SK-N-SH treated with all-trans-retinoic acid at 6 μM for 48 hours (cell line): Measurements from ENCODE around the gene PKNOX2.

Source experiments
- ATAC-seq: fragments of 200-7000 bp; cut with Tn5 transposase; 3 replicates; pipeline ENCODE4 v1.9.1; 2020; ENCODE audit warnings: mild to moderate bottlenecking, moderate library complexity
- ARNTL ChIP-seq: fragments of 450-650 bp; formaldehyde crosslinking; IDR thresholded peaks from 2 replicates; pipeline ENCODE4 v1.5.0; 2020; ENCODE audit warnings: low read depth, mild to moderate bottlenecking, moderate library complexity, borderline replicate concordance
- BACH2 ChIP-seq: fragments of 250-450 bp; sonication (Bioruptor Pico); IDR thresholded peaks from 2 replicates; pipeline ENCODE4 v1.9.0; 2021; ENCODE audit warnings: mild to moderate bottlenecking, borderline replicate concordance
- CSRNP3 ChIP-seq: fragments of 250-450 bp; sonication (Bioruptor Pico); IDR thresholded peaks from 2 replicates; pipeline ENCODE4 v1.5.1; 2021; ENCODE audit warnings: mild to moderate bottlenecking, moderate library complexity
- ESRRG ChIP-seq: fragments of 250-450 bp; sonication (Bioruptor Pico); IDR thresholded peaks from 2 replicates; pipeline ENCODE4 v1.6.1; 2021; ENCODE audit warnings: mild to moderate bottlenecking
- GLIS3 ChIP-seq: fragments of 250-450 bp; sonication (Bioruptor Pico); IDR thresholded peaks from 2 replicates; pipeline ENCODE4 v1.5.0; 2020; ENCODE audit warnings: mild to moderate bottlenecking, moderate library complexity
- ISL1 ChIP-seq: fragments of 250-450 bp; sonication (Bioruptor Pico); IDR thresholded peaks from 2 replicates; pipeline ENCODE4 v2.1.2; 2022; ENCODE audit warnings: mild to moderate bottlenecking, moderate library complexity
- OSR1 ChIP-seq: fragments of 250-450 bp; sonication (Bioruptor Pico); IDR thresholded peaks from 2 replicates; pipeline ENCODE4 v1.8.0; 2022; ENCODE audit warnings: moderate library complexity, mild to moderate bottlenecking, inconsistent platforms
- POU6F1 ChIP-seq: fragments of 250-450 bp; sonication (Bioruptor Pico); IDR thresholded peaks from 2 replicates; pipeline ENCODE4 v1.8.0; 2021; ENCODE audit warnings: low read depth, mild to moderate bottlenecking, moderate library complexity, borderline replicate concordance
- PPARA ChIP-seq: fragments of 250-450 bp; sonication (Bioruptor Pico); IDR thresholded peaks from 2 replicates; pipeline ENCODE4 v1.5.0; 2020; ENCODE audit warnings: mild to moderate bottlenecking, borderline replicate concordance
- RARB ChIP-seq: fragments of 250-450 bp; sonication (Bioruptor Pico); IDR thresholded peaks from 2 replicates; pipeline ENCODE4 v1.8.0; 2021; ENCODE audit warnings: mild to moderate bottlenecking, moderate library complexity
- SNAI2 ChIP-seq: fragments of 250-450 bp; sonication (Bioruptor Pico); IDR thresholded peaks from 2 replicates; pipeline ENCODE4 v1.5.0; 2020; ENCODE audit warnings: mild to moderate bottlenecking, moderate library complexity
- TCF4 ChIP-seq: fragments of 250-450 bp; sonication (Bioruptor Pico); IDR thresholded peaks from 2 replicates; pipeline ENCODE4 v1.8.0; 2021; ENCODE audit warnings: mild to moderate bottlenecking, moderate library complexity, borderline replicate concordance
- ZC3H10 ChIP-seq: fragments of 250-450 bp; sonication (Bioruptor Pico); IDR thresholded peaks from 2 replicates; pipeline ENCODE4 v1.5.1; 2021; ENCODE audit warnings: mild to moderate bottlenecking, moderate library complexity
- ZFP30 ChIP-seq: fragments of 450-650 bp; formaldehyde crosslinking; IDR thresholded peaks from 2 replicates; pipeline ENCODE4 v1.5.0; 2022; ENCODE audit warnings: mild to moderate bottlenecking, moderate library complexity
- ZNF565 ChIP-seq: fragments of 450-650 bp; formaldehyde crosslinking; conservative IDR thresholded peaks from 2 replicates; pipeline ENCODE4 v1.5.0; 2020; ENCODE audit warnings: low read depth, mild to moderate bottlenecking, moderate library complexity
- ZNF70 ChIP-seq: fragments of 450-650 bp; formaldehyde crosslinking; IDR thresholded peaks from 2 replicates; pipeline ENCODE4 v1.5.0; 2020; ENCODE audit warnings: mild to moderate bottlenecking, moderate library complexity
- TF ChIP-seq, protein P1 (sequence below): fragments of 250-450 bp; sonication (Bioruptor Pico); IDR thresholded peaks from 2 replicates; pipeline ENCODE4 v1.5.1; 2020; ENCODE audit warnings: low read depth, mild to moderate bottlenecking, moderate library complexity
- TF ChIP-seq, protein P2 (sequence below): fragments of 250-450 bp; sonication (Bioruptor Pico); IDR thresholded peaks from 2 replicates; pipeline ENCODE4 v1.8.0; 2020; ENCODE audit warnings: mild to moderate bottlenecking, moderate library complexity, borderline replicate concordance

Gene PKNOX2

DNA sequence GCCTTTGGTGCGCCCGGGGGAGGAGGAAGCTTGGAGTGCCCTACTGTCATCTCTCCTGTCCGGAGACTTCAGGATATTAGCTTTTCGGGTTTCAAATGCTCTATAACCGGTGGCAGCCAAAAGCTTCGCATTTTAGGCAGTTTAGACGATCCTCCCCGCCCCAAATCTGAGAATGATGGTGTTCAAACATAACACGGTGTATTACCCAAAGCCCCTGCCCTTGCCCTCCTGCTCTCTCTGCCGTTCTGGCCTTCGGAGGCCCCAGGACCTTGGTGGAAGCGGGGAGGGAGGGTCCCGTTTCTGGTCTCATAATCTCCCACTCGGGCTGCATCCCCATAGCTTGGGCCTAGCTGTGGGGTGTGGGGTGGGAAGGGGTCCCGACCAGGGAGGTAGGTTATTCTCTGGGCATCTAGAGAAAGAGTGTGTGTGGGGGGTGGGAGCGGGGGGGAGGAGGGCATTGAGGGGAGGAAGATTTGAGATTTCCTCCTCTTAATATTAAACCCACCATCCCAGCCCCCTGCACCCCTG lies 2.3 kb downstream of the PKNOX2 start:
- no peak for ATAC-seq
- TF ChIP-seq GLIS3 = no peak
- no peak for TF ChIP-seq POU6F1 (CRISPR knock-in tag)
- no peak for TF ChIP-seq ZFP30 (CRISPR knock-in tag)
- no peak for TF ChIP-seq ESRRG (CRISPR knock-in tag)
- TF ChIP-seq TCF4 (CRISPR knock-in tag) = no peak
- TF ChIP-seq SNAI2 (CRISPR knock-in tag) = no peak
- TF ChIP-seq, protein P1, sequence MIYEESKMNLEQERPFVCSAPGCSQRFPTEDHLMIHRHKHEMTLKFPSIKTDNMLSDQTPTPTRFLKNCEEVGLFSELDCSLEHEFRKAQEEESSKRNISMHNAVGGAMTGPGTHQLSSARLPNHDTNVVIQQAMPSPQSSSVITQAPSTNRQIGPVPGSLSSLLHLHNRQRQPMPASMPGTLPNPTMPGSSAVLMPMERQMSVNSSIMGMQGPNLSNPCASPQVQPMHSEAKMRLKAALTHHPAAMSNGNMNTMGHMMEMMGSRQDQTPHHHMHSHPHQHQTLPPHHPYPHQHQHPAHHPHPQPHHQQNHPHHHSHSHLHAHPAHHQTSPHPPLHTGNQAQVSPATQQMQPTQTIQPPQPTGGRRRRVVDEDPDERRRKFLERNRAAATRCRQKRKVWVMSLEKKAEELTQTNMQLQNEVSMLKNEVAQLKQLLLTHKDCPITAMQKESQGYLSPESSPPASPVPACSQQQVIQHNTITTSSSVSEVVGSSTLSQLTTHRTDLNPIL (CRISPR knock-in tag) = no peak

- no peak for ATAC-seq
- no peak for TF ChIP-seq ARNTL
- TF ChIP-seq TCF4 (CRISPR knock-in tag) = no peak
- TF ChIP-seq, protein P2, sequence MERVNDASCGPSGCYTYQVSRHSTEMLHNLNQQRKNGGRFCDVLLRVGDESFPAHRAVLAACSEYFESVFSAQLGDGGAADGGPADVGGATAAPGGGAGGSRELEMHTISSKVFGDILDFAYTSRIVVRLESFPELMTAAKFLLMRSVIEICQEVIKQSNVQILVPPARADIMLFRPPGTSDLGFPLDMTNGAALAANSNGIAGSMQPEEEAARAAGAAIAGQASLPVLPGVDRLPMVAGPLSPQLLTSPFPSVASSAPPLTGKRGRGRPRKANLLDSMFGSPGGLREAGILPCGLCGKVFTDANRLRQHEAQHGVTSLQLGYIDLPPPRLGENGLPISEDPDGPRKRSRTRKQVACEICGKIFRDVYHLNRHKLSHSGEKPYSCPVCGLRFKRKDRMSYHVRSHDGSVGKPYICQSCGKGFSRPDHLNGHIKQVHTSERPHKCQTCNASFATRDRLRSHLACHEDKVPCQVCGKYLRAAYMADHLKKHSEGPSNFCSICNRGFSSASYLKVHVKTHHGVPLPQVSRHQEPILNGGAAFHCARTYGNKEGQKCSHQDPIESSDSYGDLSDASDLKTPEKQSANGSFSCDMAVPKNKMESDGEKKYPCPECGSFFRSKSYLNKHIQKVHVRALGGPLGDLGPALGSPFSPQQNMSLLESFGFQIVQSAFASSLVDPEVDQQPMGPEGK (CRISPR knock-in tag) = no peak
- TF ChIP-seq ESRRG (CRISPR knock-in tag) = no peak
- no peak for TF ChIP-seq BACH2 (CRISPR knock-in tag)
Measured at GRCh38 chr11:125167292-125167953, 2.9 kb downstream of the PKNOX2 start.

DNA sequence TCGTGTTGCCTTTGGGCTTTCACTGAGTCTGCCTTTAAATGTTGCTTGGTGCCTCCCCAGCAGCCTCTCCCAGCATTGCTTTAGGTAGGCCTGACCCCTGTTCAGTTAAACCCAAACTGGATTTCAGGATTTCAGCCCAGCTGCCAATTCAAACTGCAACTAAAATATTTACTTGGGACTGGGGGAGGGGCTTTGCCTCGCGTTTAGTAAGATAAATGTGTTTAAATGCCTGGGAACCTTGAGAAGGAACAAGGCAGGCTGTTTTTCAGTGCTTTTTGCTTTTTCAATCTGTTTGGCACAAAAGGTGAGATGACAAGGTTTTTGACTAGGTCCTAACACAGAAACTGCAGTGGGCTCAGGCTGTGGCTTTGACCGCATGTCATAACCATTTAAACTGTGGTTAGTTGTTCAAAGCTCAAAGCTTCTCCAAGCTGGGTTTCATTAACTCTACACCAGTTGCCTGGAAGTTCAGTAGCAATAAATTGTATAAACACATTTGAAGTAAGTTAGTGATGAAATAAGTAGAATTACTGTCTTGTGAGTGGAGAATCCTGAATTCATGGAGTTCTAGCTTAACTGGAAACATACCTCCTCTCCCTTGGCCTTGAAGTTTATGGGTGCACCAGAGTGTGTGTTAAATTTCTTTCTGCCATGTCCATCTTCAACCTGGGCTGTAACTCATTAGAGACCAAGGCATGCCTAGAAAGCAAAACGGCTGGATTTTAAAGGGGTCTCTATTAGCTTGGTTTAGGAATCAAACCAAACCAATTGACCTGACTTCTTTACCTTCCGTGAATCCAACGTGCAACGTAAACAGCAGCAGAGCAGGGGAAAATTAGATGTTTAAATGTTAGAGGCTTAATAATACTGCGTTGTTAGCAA lies 3.6 kb downstream of the PKNOX2 start:
- ATAC-seq = no peak

DNA sequence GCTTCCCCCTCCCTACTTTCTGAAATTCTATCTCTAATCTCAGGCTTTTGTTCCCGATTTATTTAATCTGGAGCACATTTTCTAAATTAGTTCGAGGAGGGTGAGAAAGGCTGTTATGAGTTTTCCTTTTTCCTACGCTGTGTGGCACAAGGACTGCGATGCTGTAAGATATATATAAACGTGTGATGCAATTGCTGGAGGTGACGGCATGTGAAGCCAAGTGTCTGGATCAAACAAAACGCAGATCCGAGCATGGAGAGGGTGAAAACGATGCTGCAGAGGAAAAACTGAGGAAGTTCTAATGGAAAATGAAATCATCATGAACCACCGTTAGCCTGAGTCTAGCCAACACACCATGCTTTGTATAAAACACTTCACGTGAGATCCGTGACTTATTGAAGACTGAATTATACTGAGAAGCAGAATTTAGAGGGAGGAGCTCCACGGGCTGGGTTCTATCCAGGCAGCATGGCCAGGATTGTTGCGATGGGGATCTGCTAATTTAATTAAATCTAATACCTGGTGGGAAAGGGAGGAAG lies 4.4 kb downstream of the PKNOX2 start:
- TF ChIP-seq ESRRG (CRISPR knock-in tag) (no peak), ZFP30 (CRISPR knock-in tag) (no peak), ZNF70 (CRISPR knock-in tag) (no peak), TCF4 (CRISPR knock-in tag) (no peak), ARNTL (no peak), RARB (CRISPR knock-in tag) (no peak), ZC3H10 (CRISPR knock-in tag) (no peak), GLIS3 (no peak), PPARA (CRISPR knock-in tag) (no peak), CSRNP3 (no peak), ISL1 (CRISPR knock-in tag) (no peak)
- TF ChIP-seq, protein P2 (CRISPR knock-in tag) = no peak
- no peak for ATAC-seq

More for the DNA sequence above, 3.6 kb downstream of the PKNOX2 start:
- no peak for TF ChIP-seq ZNF565
- no peak for TF ChIP-seq OSR1 (CRISPR knock-in tag)
- no peak for TF ChIP-seq ZNF70 (CRISPR knock-in tag)
